NCI-H187 (cell line): ENCODE data around the gene KIF20A.
"Not testable (repeated sequence)": the region's sequence is repeated elsewhere in the genome, so short reads cannot be mapped to it uniquely, and the experiment has no call there.

Experiments used
- DNase-seq, 2 experiments: peaks; one replicate each; lab custom pipeline; 2025; lab: John Stamatoyannopoulos, UW

KIF20A gene

GRCh38 chr5:138178516-138179276 lies at the start of gene KIF20A, which contains the start of gene BRD8:
TSS of gene KIF20A (plus strand) at chr5:138179112. CDS start at chr5:138179681, 569 bp downstream.
TSS of gene BRD8 (minus strand) at chr5:138178630. CDS start at chr5:138178614, 16 bp downstream.
- DNase-seq = peak; percentile 90 to 94

- no peak for DNase-seq
Measured at GRCh38 chr5:138129347-138129746, 49.6 kb upstream of the KIF20A start.

GRCh38 chr5:138132543-138132942 lies 46.4 kb upstream of the KIF20A start:
- no peak for DNase-seq

- peak; percentile 26 to 57 for DNase-seq
Measured at GRCh38 chr5:138138949-138139780, 39.7 kb upstream of the KIF20A start, which contains the start of gene NME5. TSS of gene NME5 (minus strand) at chr5:138139428. CDS start at chr5:138138780, 648 bp downstream.

- DNase-seq = no peak
Measured at GRCh38 chr5:138139781-138140090, 39.2 kb upstream of the KIF20A start.

- no peak for DNase-seq
Measured at GRCh38 chr5:138140268-138140667, 38.6 kb upstream of the KIF20A start.

GRCh38 chr5:138141734-138142133 lies 37.2 kb upstream of the KIF20A start:
- DNase-seq = no peak

GRCh38 chr5:138143578-138143977 lies 35.3 kb upstream of the KIF20A start:
- DNase-seq = not testable (repeated sequence)

- no peak for DNase-seq
Measured at GRCh38 chr5:138148811-138149210, 30.1 kb upstream of the KIF20A start.

- no peak for DNase-seq
Measured at GRCh38 chr5:138149530-138149929, 29.4 kb upstream of the KIF20A start.

- not testable (repeated sequence) for DNase-seq
Measured at GRCh38 chr5:138155977-138156376, 22.9 kb upstream of the KIF20A start.

- no peak for DNase-seq
Measured at GRCh38 chr5:138157626-138158025, 21.3 kb upstream of the KIF20A start.

GRCh38 chr5:138159666-138160065 lies 19.2 kb upstream of the KIF20A start:
- DNase-seq = no peak

- no peak for DNase-seq
Measured at GRCh38 chr5:138160706-138161105, 18.2 kb upstream of the KIF20A start.

- DNase-seq = no peak
Measured at GRCh38 chr5:138163721-138164120, 15.2 kb upstream of the KIF20A start.

- no peak for DNase-seq
Measured at GRCh38 chr5:138169124-138169523, 9.8 kb upstream of the KIF20A start.

GRCh38 chr5:138170299-138170698 lies 8.6 kb upstream of the KIF20A start:
- DNase-seq = no peak

- no peak for DNase-seq
Measured at GRCh38 chr5:138177941-138178515, 884 bp upstream of the KIF20A start.

GRCh38 chr5:138179277-138179857 lies 455 bp downstream of the KIF20A start:
- no peak for DNase-seq

- peak; percentile 6 to 25 for DNase-seq
Measured at GRCh38 chr5:138180183-138180782, 1.4 kb downstream of the KIF20A start.

GRCh38 chr5:138180841-138181240 lies 1.9 kb downstream of the KIF20A start:
- no peak for DNase-seq

- DNase-seq = no peak
Measured at GRCh38 chr5:138182808-138183207, 3.9 kb downstream of the KIF20A start.
